Measurements from ENCODE around the gene BBS2. TPM values are rescaled to one million over a fixed set of nuclear protein-coding genes. Genes with fewer than 3 reads are reported as not detected.
A peak's percentile ranks its signal among the peaks of the same experiment; 100 is the strongest.

The BBS2 gene
- polyA plus RNA-seq, 2 of the 4 experiments (the other 2 are of a cell fraction), result 44.4 to 61.4 TPM

GRCh38 chr16:56450275-56450985 is 69.4 kb downstream of the BBS2 start:
- WGBS (ENCODE audit: missing lambda C conversion rate), result 16% methylated on average over 18 of the region's 18 CpGs
- CTCF ChIA-PET, result interaction anchor here (1.2 to 1.6 kb wide), 2 partner anchors 30 to 252 kb away, joined by 3 to 4 read pairs; no protein-coding TSS in a partner anchor

DNA sequence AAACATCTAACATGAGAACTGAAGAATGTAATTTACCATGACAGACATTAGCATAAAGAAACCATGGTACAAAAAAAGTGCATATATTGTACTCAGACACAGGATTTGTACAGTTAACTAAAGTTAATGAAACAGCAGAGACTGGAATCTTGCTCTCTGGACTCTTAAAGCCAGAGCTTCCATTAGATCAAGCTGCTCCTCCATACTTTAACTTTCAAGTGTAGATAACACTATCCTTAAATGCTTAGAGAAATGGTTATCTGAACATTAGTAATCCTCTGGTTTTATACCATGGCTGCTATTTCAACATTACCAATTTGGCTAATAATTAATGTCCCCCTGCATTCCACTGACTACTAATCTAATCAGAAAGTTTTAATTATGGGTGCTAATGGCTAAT is 71.8 kb downstream of the BBS2 start:
- POLR2A ChIA-PET, result no interaction called here
- Histone ChIP-seq H3K9me3 (no peaks in the 10 kb centered on the region), H3K4me2 (peak overlapping the region; percentile 96; the same call in 2 of the 3 replicates), H3K4me3 (no peak overlapping the region), H3K4me1 (peaks cover 33% of the 10 kb centered on the region), H3K27ac (no peak overlapping the region)
- no peak for DNase-seq (ENCODE audit: low read depth in 1 of 2, low spot score in 1 of 2)
- ATAC-seq, result no peak
- TF ChIP-seq MAFK (IDR thresholded peaks at IDR 0.05; ENCODE audit: partially characterized antibody), result no peak
- FAIRE-seq, result no peak
- CTCF ChIA-PET, result interaction anchor here (1.1 kb wide), 1 partner anchor 48 kb away, joined by 3 read pairs; no protein-coding TSS in a partner anchor

More at GRCh38 chr16:56450275-56450985, 69.4 kb downstream of the BBS2 start:
- TF ChIP-seq HEYL (CRISPR knock-in tag; IDR thresholded peaks at IDR 0.05), result no peak
- no peak for TF ChIP-seq USF2 (IDR thresholded peaks at IDR 0.05)
- TF ChIP-seq, protein P1, sequence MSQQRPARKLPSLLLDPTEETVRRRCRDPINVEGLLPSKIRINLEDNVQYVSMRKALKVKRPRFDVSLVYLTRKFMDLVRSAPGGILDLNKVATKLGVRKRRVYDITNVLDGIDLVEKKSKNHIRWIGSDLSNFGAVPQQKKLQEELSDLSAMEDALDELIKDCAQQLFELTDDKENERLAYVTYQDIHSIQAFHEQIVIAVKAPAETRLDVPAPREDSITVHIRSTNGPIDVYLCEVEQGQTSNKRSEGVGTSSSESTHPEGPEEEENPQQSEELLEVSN (IDR thresholded peaks at IDR 0.05; ENCODE audit: borderline replicate concordance, low read depth), result no peak
- no peak for TF ChIP-seq CEBPB (IDR thresholded peaks at IDR 0.05)
- no peak for TF ChIP-seq POLR2A (IDR thresholded peaks at IDR 0.05; ENCODE audit: low read length)
- no peak for TF ChIP-seq HDAC2 (IDR thresholded peaks at IDR 0.05)
- H3K9me3 ChIP-seq, result no peaks in the 10 kb centered on the region
- POLR2A ChIA-PET, result interaction anchor here (0.6 to 1.4 kb wide), 13 partner anchors 10 to 232 kb away, joined by 3 to 11 read pairs (median 4); partner anchors contain the start of genes MT1X and MT2A
- ATAC-seq (peak in 1 of 2 experiments; percentile 21; a peak in 3 of 6 replicates), DNase-seq (ENCODE audit: low read depth in 1 of 2, low spot score in 1 of 2) (peak in 1 of 2 experiments; percentile 5), FAIRE-seq (no peak)
- H3K27ac ChIP-seq, result peak overlapping the region; percentile 81 to 93
- peaks cover 36% of the 10 kb centered on the region for H3K4me1 ChIP-seq
- H3K4me3 ChIP-seq, result peak overlapping the region; percentile 74
- H3K4me2 ChIP-seq, result peak overlapping the region; percentile 96

DNA sequence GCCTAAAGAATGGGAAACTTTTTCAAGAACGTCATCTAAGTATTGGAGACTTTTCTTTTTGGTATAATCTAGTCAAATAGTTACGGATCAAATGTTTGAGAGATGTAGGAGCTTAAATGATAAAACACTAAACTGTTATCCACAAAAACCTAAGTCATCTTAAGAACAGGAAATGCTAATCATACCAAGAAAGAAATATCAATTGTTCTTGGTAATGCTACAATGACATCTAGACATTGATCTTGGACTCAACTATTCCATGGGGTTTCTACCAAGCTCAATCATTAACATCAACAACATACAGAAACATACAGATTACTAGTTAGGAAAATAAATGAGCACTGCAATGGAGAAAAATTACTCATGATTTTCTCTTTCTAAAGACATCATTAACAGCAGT is 72.5 kb downstream of the BBS2 start:
- H3K9me3 ChIP-seq, result no peaks in the 10 kb centered on the region
- no peak for TF ChIP-seq REST (IDR thresholded peaks at IDR 0.05)
- no peak for TF ChIP-seq HEYL (CRISPR knock-in tag; IDR thresholded peaks at IDR 0.05)
- TF ChIP-seq FOSL2 (IDR thresholded peaks at IDR 0.05), result no peak
- TF ChIP-seq FOSL2 (CRISPR knock-in tag; IDR thresholded peaks at IDR 0.05), result no peak
- TF ChIP-seq HDAC2 (IDR thresholded peaks at IDR 0.05), result no peak
- TF ChIP-seq HOXA7 (CRISPR knock-in tag; IDR thresholded peaks at IDR 0.05), result no peak
- no peak for TF ChIP-seq SREBF2 (IDR thresholded peaks at IDR 0.05)
- no peak for TF ChIP-seq ATOH8 (CRISPR knock-in tag; IDR thresholded peaks at IDR 0.05; ENCODE audit: low read depth)
- no peak for TF ChIP-seq RCOR1 (IDR thresholded peaks at IDR 0.05; ENCODE audit: low read depth, low read length)
- no peak for TF ChIP-seq FOXS1 (CRISPR knock-in tag; IDR thresholded peaks at IDR 0.05)
- no peak for TF ChIP-seq ZSCAN20 (CRISPR knock-in tag; IDR thresholded peaks at IDR 0.05)
- TF ChIP-seq ZFP36 (IDR thresholded peaks at IDR 0.05; ENCODE audit: borderline replicate concordance, partially characterized antibody), result no peak
- no peak for TF ChIP-seq KDM1A (IDR thresholded peaks at IDR 0.05; ENCODE audit: low read depth)
- TF ChIP-seq EHMT2 (IDR thresholded peaks at IDR 0.05; ENCODE audit: low read depth), result no peak
- TF ChIP-seq TFCP2L1 (CRISPR knock-in tag; IDR thresholded peaks at IDR 0.05), result no peak
- TF ChIP-seq CHD4 (IDR thresholded peaks at IDR 0.05; ENCODE audit: borderline replicate concordance), result no peak
- H3K27ac ChIP-seq, result no peak overlapping the region
- H3K4me3 ChIP-seq, result no peak overlapping the region
- no peak for ATAC-seq
- POLR2A ChIA-PET, result no interaction called here
- no peak for FAIRE-seq
- no peak overlapping the region for H3K4me2 ChIP-seq
- 72% methylated on average over 2 of the region's 2 CpGs for WGBS (ENCODE audit: missing lambda C conversion rate)
- DNase-seq (ENCODE audit: low read depth in 1 of 2, low spot score in 1 of 2), result no peak
- H3K4me1 ChIP-seq, result peaks cover 25% of the 10 kb centered on the region
- CTCF ChIA-PET, result interaction anchor here (0.6 to 1.1 kb wide), 3 partner anchors 8 to 47 kb away, joined by 3 read pairs; no protein-coding TSS in a partner anchor

Data from A549 (cell line).